Measurements from ENCODE around the gene ERC2.
A peak's percentile ranks its signal among the peaks of the same experiment; 100 is the strongest.

Gene ERC2

GRCh38 chr3:55521064-55521737 lies 947.1 kb downstream of the ERC2 start:
- no peak for TF ChIP-seq EGR1 (IDR thresholded peaks at IDR 0.05)
- no peak for TF ChIP-seq MAX (IDR thresholded peaks at IDR 0.05)

GRCh38 chr3:55519019-55519418 lies 949.2 kb downstream of the ERC2 start:
- no peak for TF ChIP-seq RAD21 (IDR thresholded peaks at IDR 0.05; ENCODE audit: low read depth)
- TF ChIP-seq TCF12 (IDR thresholded peaks at IDR 0.05; ENCODE audit: low read depth): no peak
- TF ChIP-seq CEBPB (IDR thresholded peaks at IDR 0.05): no peak
- TF ChIP-seq TAF1 (IDR thresholded peaks at IDR 0.05; ENCODE audit: low read depth): no peak
- TF ChIP-seq CREB1 (IDR thresholded peaks at IDR 0.05; ENCODE audit: low read depth): no peak
- TF ChIP-seq EP300 (IDR thresholded peaks at IDR 0.05; ENCODE audit: borderline replicate concordance): no peak
- no peak for TF ChIP-seq ZBTB7A (IDR thresholded peaks at IDR 0.05; ENCODE audit: low read depth)
- no peak for TF ChIP-seq TEAD4 (IDR thresholded peaks at IDR 0.05)

- TF ChIP-seq TAF1 (IDR thresholded peaks at IDR 0.05; ENCODE audit: low read depth) (no peak), NFIC (IDR thresholded peaks at IDR 0.05) (peak; percentile 38; the same call in 1 of the 2 replicates)
These were observed 949.8 kb downstream of the ERC2 start for GRCh38 chr3:55518451-55518850.

- TF ChIP-seq CEBPB (IDR thresholded peaks at IDR 0.05) (no peak), EP300 (IDR thresholded peaks at IDR 0.05; ENCODE audit: borderline replicate concordance) (no peak), REST (IDR thresholded peaks at IDR 0.05; ENCODE audit: low read depth) (no peak), TAF1 (IDR thresholded peaks at IDR 0.05; ENCODE audit: low read depth) (no peak), CREB1 (IDR thresholded peaks at IDR 0.05; ENCODE audit: low read depth) (no peak), ZBTB7A (IDR thresholded peaks at IDR 0.05; ENCODE audit: low read depth) (no peak), MAX (IDR thresholded peaks at IDR 0.05) (no peak), RAD21 (IDR thresholded peaks at IDR 0.05; ENCODE audit: low read depth) (no peak), TCF12 (IDR thresholded peaks at IDR 0.05; ENCODE audit: low read depth) (no peak), TEAD4 (IDR thresholded peaks at IDR 0.05) (no peak), FOXM1 (IDR thresholded peaks at IDR 0.05; ENCODE audit: borderline replicate concordance, low read depth) (no peak), USF1 (IDR thresholded peaks at IDR 0.05) (no peak), YY1 (IDR thresholded peaks at IDR 0.05; ENCODE audit: low read depth) (no peak)
These were observed 951.8 kb downstream of the ERC2 start for GRCh38 chr3:55516392-55517030.

- TF ChIP-seq CEBPB (IDR thresholded peaks at IDR 0.05): no peak
- TF ChIP-seq MAX (IDR thresholded peaks at IDR 0.05): no peak
- TF ChIP-seq NFIC (IDR thresholded peaks at IDR 0.05): no peak
- TF ChIP-seq TCF12 (IDR thresholded peaks at IDR 0.05; ENCODE audit: low read depth): no peak
These were observed 952.6 kb downstream of the ERC2 start for GRCh38 chr3:55515550-55516246.

- TF ChIP-seq EGR1 (IDR thresholded peaks at IDR 0.05) (no peak), EP300 (IDR thresholded peaks at IDR 0.05; ENCODE audit: borderline replicate concordance) (no peak)
These were observed 953.3 kb downstream of the ERC2 start for GRCh38 chr3:55514962-55515361.

GRCh38 chr3:55512571-55513343 lies 955.5 kb downstream of the ERC2 start:
- TF ChIP-seq REST (IDR thresholded peaks at IDR 0.05; ENCODE audit: low read depth) (no peak), NFIC (IDR thresholded peaks at IDR 0.05) (no peak), CREB1 (IDR thresholded peaks at IDR 0.05; ENCODE audit: low read depth) (no peak), YY1 (IDR thresholded peaks at IDR 0.05; ENCODE audit: low read depth) (no peak), TCF12 (IDR thresholded peaks at IDR 0.05; ENCODE audit: low read depth) (no peak), FOXM1 (IDR thresholded peaks at IDR 0.05; ENCODE audit: borderline replicate concordance, low read depth) (no peak), RAD21 (IDR thresholded peaks at IDR 0.05; ENCODE audit: low read depth) (no peak)

All from Ishikawa (cell line).